Nephron (organoid): ENCODE measurements around the gene SETD2.
A peak's percentile ranks its signal among the peaks of the same experiment; 100 is the strongest.
"Not testable (repeated sequence)": the region's sequence is repeated elsewhere in the genome, so short reads cannot be mapped to it uniquely, and the experiment has no call there.

Experiments used
- H3K27ac Mint-ChIP-seq, 3 experiments: 2 replicates each; pipeline ENCODE4 v1.8.0; 2020; ENCODE audit warnings: mixed read lengths in 3 of 3, mild to moderate bottlenecking in 2 of 3, moderate library complexity in 1 of 3
- H3K27me3 Mint-ChIP-seq: 2 replicates; pipeline ENCODE4 v1.8.0; 2021; ENCODE audit warnings: low read depth, mild to moderate bottlenecking, moderate library complexity, mixed read lengths
- H3K36me3 Mint-ChIP-seq: 2 replicates; pipeline ENCODE4 v1.8.0; 2020; ENCODE audit warnings: low read depth, mixed read lengths
- H3K4me1 Mint-ChIP-seq: 2 replicates; pipeline ENCODE4 v1.8.0; 2020; ENCODE audit warnings: mixed read lengths
- H3K4me3 Mint-ChIP-seq, 3 experiments: 2 replicates each; pipeline ENCODE4 v1.8.0; 2020; ENCODE audit warnings: mild to moderate bottlenecking in 3 of 3, mixed read lengths in 3 of 3, moderate library complexity in 2 of 3
- H3K9me3 Mint-ChIP-seq: 2 replicates; pipeline ENCODE4 v1.8.0; 2020; ENCODE audit warnings: mixed read lengths
- TF ChIP-seq, protein P1 (sequence below), 3 experiments: fragments of 200-600 bp; sonication (generic); IDR thresholded peaks; one replicate each; pipeline ENCODE4 v1.5.0; 2021; ENCODE audit warnings: antibody characterized with exemption in 3 of 3; ENCODE audit not compliant: unreplicated experiment in 3 of 3

The SETD2 gene

DNA sequence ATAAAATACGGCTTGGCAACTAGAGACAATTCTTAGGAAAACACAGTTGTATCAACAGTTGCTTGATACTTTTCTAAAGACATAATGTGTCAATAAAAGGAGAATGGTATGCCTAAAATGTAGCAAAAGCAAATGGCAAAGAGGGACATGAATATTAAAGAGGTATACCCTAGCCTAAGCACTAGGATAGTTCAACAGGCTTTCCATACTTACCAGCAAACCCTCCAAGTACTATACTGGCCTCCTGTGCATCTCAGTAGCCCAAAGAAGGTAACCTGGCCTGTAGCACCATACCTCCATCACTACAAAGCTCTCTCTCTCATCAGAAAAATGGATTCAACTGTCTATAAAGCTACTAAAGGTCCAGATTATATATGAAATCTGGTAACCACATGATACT is 7.5 kb downstream of the SETD2 start:
- H3K9me3 Mint-ChIP-seq = no peaks in the 10 kb centered on the region
- no peak overlapping the region for H3K27ac Mint-ChIP-seq
- TF ChIP-seq, protein P1, sequence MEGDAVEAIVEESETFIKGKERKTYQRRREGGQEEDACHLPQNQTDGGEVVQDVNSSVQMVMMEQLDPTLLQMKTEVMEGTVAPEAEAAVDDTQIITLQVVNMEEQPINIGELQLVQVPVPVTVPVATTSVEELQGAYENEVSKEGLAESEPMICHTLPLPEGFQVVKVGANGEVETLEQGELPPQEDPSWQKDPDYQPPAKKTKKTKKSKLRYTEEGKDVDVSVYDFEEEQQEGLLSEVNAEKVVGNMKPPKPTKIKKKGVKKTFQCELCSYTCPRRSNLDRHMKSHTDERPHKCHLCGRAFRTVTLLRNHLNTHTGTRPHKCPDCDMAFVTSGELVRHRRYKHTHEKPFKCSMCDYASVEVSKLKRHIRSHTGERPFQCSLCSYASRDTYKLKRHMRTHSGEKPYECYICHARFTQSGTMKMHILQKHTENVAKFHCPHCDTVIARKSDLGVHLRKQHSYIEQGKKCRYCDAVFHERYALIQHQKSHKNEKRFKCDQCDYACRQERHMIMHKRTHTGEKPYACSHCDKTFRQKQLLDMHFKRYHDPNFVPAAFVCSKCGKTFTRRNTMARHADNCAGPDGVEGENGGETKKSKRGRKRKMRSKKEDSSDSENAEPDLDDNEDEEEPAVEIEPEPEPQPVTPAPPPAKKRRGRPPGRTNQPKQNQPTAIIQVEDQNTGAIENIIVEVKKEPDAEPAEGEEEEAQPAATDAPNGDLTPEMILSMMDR (IDR thresholded peaks at IDR 0.05; ENCODE audit: unreplicated experiment in 3 of 3) = no peak
- H3K4me1 Mint-ChIP-seq = peaks cover 36% of the 10 kb centered on the region
- H3K36me3 Mint-ChIP-seq = peaks cover 17% of the 10 kb centered on the region
- H3K4me3 Mint-ChIP-seq = no peak overlapping the region
- H3K27me3 Mint-ChIP-seq = no peaks in the 10 kb centered on the region

DNA sequence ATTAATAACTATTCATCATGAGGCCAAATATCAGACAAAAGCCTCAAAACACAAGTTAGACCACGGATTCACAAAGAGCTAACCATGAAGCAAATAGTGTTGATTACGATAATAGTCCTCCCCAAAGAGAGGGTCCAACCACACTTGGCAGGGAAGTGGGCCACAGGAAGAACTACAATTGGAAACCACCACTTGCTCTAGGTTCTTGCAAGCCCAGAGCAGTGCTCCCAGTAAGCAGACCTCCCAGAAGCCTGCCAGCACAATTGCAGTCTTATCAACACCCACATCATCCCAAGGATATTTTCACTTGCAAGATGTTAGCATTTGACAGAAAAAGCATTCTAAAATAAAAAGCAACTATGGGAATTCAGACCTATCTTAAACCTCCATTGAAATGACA is 11.3 kb downstream of the SETD2 start:
- Mint-ChIP-seq H3K27ac (no peak overlapping the region), H3K9me3 (no peaks in the 10 kb centered on the region), H3K4me1 (peaks cover 15% of the 10 kb centered on the region), H3K36me3 (peaks cover 9% of the 10 kb centered on the region), H3K4me3 (no peak overlapping the region), H3K27me3 (no peaks in the 10 kb centered on the region)
- TF ChIP-seq, protein P1 (IDR thresholded peaks at IDR 0.05; ENCODE audit: unreplicated experiment in 3 of 3) = no peak

DNA sequence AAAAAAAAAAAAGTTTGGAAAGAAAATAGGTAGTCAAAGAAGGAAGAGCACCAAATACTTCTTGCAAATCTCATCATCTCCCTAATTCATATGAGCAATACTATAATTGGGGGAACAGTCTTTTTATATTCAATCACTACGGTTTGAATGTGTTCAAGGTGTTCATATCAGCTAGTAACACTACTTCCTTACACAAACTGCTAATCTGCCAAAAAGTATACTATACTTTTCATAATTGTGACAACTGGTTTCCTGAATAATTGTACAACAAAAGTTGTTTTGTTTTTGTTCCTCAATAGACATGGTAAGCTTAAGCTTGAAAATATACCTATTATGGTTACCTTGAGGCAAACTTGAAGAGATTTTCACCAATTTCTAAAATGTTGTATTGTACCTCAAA is 12.1 kb downstream of the SETD2 start:
- TF ChIP-seq, protein P1 (IDR thresholded peaks at IDR 0.05; ENCODE audit: unreplicated experiment in 3 of 3) = no peak
- no peaks in the 10 kb centered on the region for H3K27me3 Mint-ChIP-seq
- no peak overlapping the region for H3K4me3 Mint-ChIP-seq
- H3K9me3 Mint-ChIP-seq = no peaks in the 10 kb centered on the region
- peaks cover 9% of the 10 kb centered on the region for H3K36me3 Mint-ChIP-seq
- no peak overlapping the region for H3K27ac Mint-ChIP-seq
- peaks cover 14% of the 10 kb centered on the region for H3K4me1 Mint-ChIP-seq

DNA sequence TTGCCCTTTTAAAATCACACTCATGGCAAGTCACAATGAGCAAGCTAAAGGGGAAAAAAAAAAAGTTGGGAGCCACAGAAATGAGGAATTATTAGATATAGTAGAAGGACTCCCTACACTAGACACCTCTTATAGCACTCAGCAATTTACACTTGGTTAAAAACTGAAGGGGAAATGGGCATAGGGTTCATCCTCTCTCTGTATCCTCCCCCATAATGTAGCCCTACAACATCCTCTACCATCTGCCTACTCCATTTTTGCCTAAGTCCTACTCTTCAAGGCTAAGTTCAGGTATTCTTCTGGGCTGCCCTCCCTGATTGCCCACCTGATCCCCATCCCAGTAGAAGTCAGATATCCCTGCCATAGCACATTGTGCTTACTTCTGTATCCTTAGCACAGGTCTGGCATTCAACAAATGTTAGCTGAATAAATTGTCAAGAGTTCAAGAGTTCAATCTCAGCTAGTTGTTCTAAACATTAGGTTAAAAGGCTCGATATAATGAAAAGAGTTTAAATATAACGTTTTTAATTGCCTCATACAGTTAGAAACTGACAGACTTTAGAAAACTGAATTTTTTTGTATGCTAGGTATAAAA is 14.5 kb downstream of the SETD2 start:
- H3K27ac Mint-ChIP-seq = peak overlapping the region in 1 of 3 experiments; percentile 18

DNA sequence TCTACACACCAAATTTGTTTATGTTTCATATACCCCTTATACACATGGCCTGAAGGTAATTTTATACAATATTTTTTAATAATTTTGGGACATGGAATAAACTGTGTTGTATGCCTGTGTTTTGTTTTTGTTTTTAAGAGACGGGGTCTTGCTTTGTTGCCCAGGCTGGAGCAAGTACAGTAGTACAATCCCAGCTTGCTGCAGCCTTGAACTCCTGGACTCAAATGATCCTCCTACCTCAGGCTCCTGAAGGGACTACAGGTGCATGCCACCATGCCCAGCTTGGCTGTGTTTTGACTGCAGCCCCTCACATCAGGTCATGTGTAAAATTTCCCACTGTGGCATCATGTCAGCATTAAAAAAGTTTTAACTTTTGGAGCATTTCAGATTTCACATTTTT is 18.6 kb downstream of the SETD2 start:
- Mint-ChIP-seq H3K9me3 (no peaks in the 10 kb centered on the region), H3K27ac (no peak overlapping the region), H3K4me3 (no peak overlapping the region), H3K36me3 (no peaks in the 10 kb centered on the region), H3K4me1 (peaks cover 11% of the 10 kb centered on the region), H3K27me3 (no peaks in the 10 kb centered on the region)
- TF ChIP-seq, protein P1 (IDR thresholded peaks at IDR 0.05; ENCODE audit: unreplicated experiment in 3 of 3) = no peak

More for the DNA sequence above, 14.5 kb downstream of the SETD2 start:
- Mint-ChIP-seq H3K9me3 (no peaks in the 10 kb centered on the region), H3K27me3 (no peaks in the 10 kb centered on the region), H3K4me3 (no peak overlapping the region), H3K4me1 (peaks cover 5% of the 10 kb centered on the region), H3K36me3 (peaks cover 7% of the 10 kb centered on the region)
- TF ChIP-seq, protein P1 (IDR thresholded peaks at IDR 0.05; ENCODE audit: unreplicated experiment in 3 of 3) = no peak

DNA sequence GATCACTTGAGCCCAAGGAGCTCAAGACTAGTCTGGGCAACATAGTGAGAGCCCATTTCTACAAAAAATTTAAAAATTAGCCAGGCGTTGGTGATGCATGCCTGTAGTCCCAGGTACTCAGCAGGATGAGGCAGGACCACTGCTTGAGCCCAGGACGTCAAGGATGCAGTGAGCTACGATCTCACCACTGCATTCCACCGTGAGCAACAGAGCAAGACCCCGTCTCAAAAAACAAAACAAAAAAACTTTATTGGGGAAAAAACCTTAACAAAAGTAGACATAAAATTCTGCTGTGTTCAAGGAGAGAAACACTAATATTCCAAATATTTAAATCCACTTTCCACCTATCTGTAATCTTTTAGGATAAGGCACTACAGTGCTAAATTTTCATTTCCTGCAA is 20.8 kb downstream of the SETD2 start:
- Mint-ChIP-seq H3K27me3 (no peaks in the 10 kb centered on the region), H3K4me1 (peaks cover 11% of the 10 kb centered on the region), H3K9me3 (no peaks in the 10 kb centered on the region), H3K27ac (no peak overlapping the region), H3K4me3 (no peak overlapping the region), H3K36me3 (peaks cover 6% of the 10 kb centered on the region)
- TF ChIP-seq, protein P1 (IDR thresholded peaks at IDR 0.05; ENCODE audit: unreplicated experiment in 3 of 3) = no peak

DNA sequence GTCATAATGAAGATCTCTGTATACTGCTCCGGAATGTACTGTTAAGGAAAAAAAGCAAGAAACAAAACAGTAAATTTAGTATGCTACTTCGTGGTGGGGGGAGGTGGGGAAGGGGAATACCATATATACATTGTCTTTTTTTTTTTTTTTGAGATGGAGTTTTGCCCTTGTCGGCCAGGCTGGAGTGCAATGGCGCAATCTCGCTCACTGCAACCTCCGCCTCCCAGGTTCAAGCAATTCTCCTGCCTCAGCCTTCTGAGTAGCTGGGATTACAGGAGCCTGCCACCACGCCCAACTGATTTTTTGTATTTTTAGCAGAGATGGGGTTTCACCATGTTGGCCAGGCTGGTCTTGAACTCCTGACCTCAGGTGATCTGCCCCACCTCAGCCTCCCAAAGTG is 21.4 kb downstream of the SETD2 start:
- not testable (repeated sequence) for H3K27me3 Mint-ChIP-seq, H3K36me3 Mint-ChIP-seq, H3K27ac Mint-ChIP-seq, H3K9me3 Mint-ChIP-seq, H3K4me3 Mint-ChIP-seq
- peaks cover 11% of the 10 kb centered on the region for H3K4me1 Mint-ChIP-seq

DNA sequence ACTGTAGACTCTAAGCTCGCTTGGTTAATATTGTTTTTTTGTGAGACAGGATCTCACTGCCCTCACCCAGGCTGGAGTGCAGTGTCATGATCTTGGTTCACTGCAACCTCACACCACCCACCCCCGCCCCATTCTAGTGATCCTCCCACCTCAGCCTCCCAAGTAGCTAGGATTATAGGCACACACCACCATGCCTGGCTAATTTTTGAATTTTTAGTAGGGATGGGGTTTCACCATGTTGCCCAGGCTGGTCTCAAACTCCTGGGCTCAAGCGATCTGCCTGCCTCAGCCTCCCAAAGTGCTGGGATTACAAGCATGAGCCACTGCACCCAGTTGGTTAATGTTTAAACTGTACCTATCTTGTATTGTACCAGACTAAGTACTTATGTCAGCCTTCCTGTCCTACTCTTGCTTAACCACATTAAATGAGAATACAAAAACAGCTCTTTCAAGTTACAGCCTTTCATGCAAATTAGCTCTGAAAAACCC is 22.9 kb downstream of the SETD2 start:
- not testable (repeated sequence) for H3K36me3 Mint-ChIP-seq, H3K27me3 Mint-ChIP-seq, H3K4me3 Mint-ChIP-seq, H3K9me3 Mint-ChIP-seq
- Mint-ChIP-seq H3K4me1 (peaks cover 15% of the 10 kb centered on the region), H3K27ac (peak overlapping the region; percentile 30 to 45 (median 41))

DNA sequence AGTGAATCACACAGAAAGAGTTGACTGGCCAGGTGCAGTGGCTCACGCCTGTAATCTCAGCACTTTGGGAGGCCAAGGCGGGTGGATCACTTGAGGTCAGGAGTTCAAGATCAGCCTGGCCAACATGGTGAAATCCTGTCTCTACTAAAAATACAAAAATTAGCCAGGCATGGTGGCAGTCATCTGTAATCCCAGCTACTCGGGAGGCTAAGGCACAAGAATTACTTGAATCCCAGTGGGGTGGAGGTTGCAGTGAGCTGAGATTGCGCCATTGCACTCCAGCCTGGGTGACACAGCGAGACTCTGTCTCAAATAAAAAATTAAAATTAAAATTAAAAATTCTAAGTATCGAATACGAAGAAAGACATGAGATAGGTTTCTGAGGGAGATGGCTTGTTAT is 23.4 kb downstream of the SETD2 start:
- H3K27me3 Mint-ChIP-seq, H3K4me3 Mint-ChIP-seq, H3K27ac Mint-ChIP-seq, H3K9me3 Mint-ChIP-seq, H3K36me3 Mint-ChIP-seq: not testable (repeated sequence)
- peaks cover 20% of the 10 kb centered on the region for H3K4me1 Mint-ChIP-seq
